HG03095 (cell line): Measurements from ENCODE around the gene VEGFA.
"Not testable (repeated sequence)": the region's sequence is repeated elsewhere in the genome, so short reads cannot be mapped to it uniquely, and the experiment has no call there.

ENCODE experiments used
- ATAC-seq: cut with Tn5 transposase; IDR thresholded peaks from one replicate; pipeline ENCODE4 v1.9.1; 2021; ENCODE audit warnings: moderate library complexity; ENCODE audit not compliant: unreplicated experiment

Gene VEGFA

GRCh38 chr6:43801495-43802181, 31.6 kb downstream of the VEGFA start:
- ATAC-seq = no peak

GRCh38 chr6:43803055-43803782, 33.2 kb downstream of the VEGFA start:
- ATAC-seq = no peak

DNA sequence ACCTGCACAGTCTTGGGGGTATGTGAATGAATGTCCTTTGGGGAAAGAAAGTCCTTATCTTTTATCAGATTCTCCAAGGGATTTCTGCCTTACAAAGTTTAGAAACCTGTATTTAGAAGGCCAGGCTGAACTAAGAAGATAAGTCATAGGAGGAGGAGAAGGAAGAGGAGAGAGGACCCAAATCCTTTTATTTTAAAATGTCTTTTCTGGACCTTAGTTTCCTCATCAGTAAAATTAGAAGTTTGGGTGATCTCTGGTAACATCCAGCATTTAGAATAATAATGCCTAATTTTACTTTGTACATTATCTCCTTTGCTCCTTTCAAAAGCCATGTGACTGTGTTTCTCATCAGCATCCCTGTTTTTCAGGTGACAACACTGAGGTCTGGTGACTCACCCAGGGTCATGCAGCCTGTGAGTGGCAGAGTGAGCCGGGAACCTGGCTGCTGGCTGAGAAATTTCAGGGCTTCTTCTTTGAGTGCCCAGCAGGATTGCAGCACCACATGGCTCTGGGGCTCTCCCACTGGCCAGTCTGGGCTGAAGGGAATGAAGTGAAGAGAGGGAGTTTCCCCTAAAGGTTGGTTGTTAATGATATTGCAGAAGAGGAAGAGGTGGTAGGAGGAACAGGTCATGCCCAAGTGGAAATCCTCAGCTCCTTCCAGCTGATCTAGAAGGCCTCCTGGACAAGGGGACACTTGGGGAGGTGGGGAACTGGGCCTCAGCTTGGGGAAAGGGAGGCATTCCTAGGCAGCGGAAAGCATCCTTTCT, 34.0 kb downstream of the VEGFA start:
- no peak for ATAC-seq

DNA sequence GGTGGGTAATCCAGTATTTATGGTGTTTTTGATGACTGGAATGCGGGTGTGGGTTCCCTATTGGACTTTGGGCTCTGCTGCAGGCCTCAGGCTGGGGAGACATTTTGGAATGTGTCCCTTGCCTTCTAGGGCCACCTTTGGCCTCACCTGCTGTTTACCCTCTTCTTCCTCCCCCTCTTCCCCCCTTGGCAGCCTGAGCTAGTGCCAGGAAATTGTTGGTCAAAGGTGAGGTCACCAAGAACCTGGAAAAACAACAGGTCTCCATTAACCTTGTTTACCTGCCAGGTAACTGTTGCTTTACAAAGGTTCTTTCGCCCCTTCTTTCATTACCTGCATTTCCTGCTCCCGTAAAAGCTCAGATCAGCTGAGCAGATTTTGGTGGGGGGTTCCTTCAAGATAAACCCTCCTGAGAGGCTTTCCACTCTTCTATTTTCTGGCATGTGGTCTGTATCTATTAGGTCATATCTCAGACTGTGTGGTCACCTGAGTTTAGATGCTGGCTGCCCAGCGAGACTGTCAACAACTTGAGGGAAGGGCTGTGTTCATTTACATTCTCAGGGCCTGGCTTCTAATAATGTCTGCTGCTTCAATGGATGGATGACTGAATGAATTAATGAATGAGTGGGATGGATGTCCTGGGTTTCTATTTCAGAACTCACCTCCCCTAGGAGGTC, 34.7 kb downstream of the VEGFA start:
- ATAC-seq = no peak

DNA sequence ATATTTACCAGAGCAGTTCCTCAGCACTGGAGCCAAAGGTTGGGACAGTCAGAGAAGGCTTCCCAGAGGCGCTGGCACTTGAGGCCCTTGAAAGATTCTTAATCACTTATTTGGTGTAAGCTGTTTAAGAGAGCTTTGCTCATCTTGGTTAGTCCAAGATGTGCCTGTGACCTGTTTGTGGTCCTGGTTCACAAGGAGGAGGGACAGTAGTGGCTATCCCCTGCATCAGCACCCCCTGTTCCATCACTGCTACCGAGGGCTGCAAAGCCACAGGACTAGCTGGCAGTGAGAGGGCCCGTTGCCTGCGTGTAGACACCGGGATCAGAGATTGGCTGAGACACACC, 35.7 kb downstream of the VEGFA start:
- ATAC-seq = no peak

- ATAC-seq = no peak
These were observed 36.2 kb downstream of the VEGFA start for GRCh38 chr6:43806043-43806757.

DNA sequence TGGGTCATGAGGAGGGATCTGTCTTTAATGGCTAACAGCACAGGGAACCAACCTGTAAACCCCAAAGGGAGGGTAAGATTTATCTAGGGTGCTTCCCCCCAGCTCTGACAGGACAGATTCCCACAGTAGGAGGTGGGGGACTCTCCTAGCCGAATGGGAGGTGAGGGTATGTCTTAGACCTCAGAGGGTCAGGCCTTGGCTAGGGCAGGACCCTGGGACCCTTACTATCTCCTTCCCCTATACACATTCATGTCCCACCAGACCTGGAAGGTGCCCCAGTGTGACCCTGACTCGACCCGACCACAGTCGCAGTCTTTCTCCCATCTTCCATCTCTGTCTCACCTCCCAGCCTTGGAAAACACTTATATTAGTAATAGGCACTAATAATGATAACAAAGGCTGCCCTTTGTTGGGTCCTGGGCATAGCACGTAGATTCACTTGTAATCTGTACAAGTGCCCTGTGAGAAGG, 36.8 kb downstream of the VEGFA start:
- ATAC-seq = no peak

DNA sequence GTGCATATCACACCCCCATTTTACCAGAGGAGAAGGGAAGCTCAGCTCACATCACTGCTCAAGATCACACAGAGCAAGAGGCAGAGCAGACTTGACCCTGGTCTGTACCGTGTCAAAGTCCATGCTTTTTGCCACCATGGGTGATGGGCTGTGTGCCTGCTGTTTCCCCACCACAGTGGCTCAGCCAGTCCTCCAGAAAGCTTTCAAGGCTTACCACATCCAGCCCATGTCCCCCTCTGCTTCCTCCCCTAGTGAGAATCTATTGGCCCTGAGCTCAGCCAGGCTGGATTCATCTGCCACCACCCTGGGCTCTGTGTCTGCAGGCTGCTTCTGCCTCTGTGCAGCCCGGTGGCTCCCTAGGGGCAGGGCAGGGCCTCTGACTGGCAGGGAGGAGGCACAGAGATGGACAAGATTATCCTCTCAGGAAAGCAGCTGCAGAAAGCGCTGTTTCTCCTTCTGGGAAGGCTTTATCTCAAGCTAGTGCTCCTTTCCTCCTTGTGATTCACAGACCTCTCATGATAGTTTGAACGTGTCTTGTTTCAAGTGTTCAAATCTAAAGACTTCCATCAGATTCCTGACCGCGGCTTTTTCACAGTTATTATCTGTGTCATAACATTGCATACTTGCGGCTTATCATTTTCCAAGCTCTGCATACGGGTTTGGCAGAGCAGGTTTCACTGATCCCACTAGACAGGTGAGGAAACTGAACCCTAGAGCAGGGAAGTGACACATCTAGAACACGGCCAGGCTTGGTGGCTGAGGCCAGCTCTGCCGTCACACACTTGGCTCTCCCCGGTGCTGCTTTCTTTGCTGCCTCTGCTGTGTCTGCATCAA, 37.4 kb downstream of the VEGFA start:
- no peak for ATAC-seq

- ATAC-seq = no peak
These were observed 38.4 kb downstream of the VEGFA start for GRCh38 chr6:43808412-43808811.

- ATAC-seq = no peak
These were observed 39.6 kb downstream of the VEGFA start for GRCh38 chr6:43809417-43810305.

- no peak for ATAC-seq
These were observed 41.1 kb downstream of the VEGFA start for GRCh38 chr6:43810965-43811732.

GRCh38 chr6:43811733-43812099, 41.7 kb downstream of the VEGFA start:
- no peak for ATAC-seq

- no peak for ATAC-seq
These were observed 43.0 kb downstream of the VEGFA start for GRCh38 chr6:43812850-43813578.

- ATAC-seq = no peak
These were observed 44.1 kb downstream of the VEGFA start for GRCh38 chr6:43814111-43814510.

GRCh38 chr6:43814865-43815264, 44.9 kb downstream of the VEGFA start:
- ATAC-seq = no peak

- ATAC-seq = no peak
These were observed 47.2 kb downstream of the VEGFA start for GRCh38 chr6:43817192-43817591.

GRCh38 chr6:43818973-43819372, 49.0 kb downstream of the VEGFA start:
- not testable (repeated sequence) for ATAC-seq
